Gastroesophageal sphincter (tissue), 4 donors: ENCODE measurements around the gene CMC2. TPM values are rescaled to one million over a fixed set of nuclear protein-coding genes. Genes with fewer than 3 reads are reported as not detected.

Source experiments
- ATAC-seq: fragments of 150-250 bp; one replicate; pipeline ENCODE4 v1.9.1; 2016; ENCODE audit warnings: mild to moderate bottlenecking, moderate library complexity
- H3K27ac ChIP-seq, 4 donors: fragments of 200-600 bp; sonication (generic) in 3 of 4; 1 replicate in 3 of 4; 2 replicates in 1 of 4; pipeline ENCODE4 v1.5.1; 2016 to 2019
- H3K27me3 ChIP-seq: fragments of 200-600 bp; sonication (generic); one replicate; pipeline ENCODE4 v1.5.1; 2019
- H3K36me3 ChIP-seq, 2 donors: fragments of 200-600 bp; sonication (generic); one replicate each; pipeline ENCODE4 v1.5.1; 2019; ENCODE audit warnings: control low read depth in 1 of 2
- H3K4me1 ChIP-seq, 3 donors: fragments of 200-600 bp; sonication (generic); 1 replicate in 2 of 3; 2 replicates in 1 of 3; pipeline ENCODE4 v1.5.1; 2016 to 2019; ENCODE audit warnings: control low read depth in 2 of 3
- H3K4me3 ChIP-seq, 2 donors: fragments of 200-600 bp; sonication (generic); one replicate each; pipeline ENCODE4 v1.5.1; 2019; ENCODE audit warnings: mild to moderate bottlenecking in 1 of 2, moderate library complexity in 1 of 2
- H3K9me3 ChIP-seq, 3 donors: fragments of 200-600 bp; sonication (generic); one replicate each; pipeline ENCODE4 v1.5.1; 2017 to 2019; ENCODE audit warnings: control low read depth in 2 of 3
- CTCF ChIP-seq, 4 experiments: fragments of 200-600 bp in 2 of 4; fragments of 450-650 bp in 2 of 4; sonication (generic) in 1 of 4; IDR thresholded peaks; one replicate each; pipeline ENCODE4 v1.5.1; 2017 to 2019; ENCODE audit warnings: antibody characterized with exemption in 4 of 4, mild to moderate bottlenecking in 2 of 4, moderate library complexity in 2 of 4
- EP300 ChIP-seq: sonication (generic); formaldehyde crosslinking; IDR thresholded peaks from one replicate; pipeline ENCODE4 v1.6.1; 2017; ENCODE audit warnings: antibody characterized with exemption, mild to moderate bottlenecking
- POLR2A ChIP-seq, 2 donors: fragments of 450-650 bp; IDR thresholded peaks; one replicate each; pipeline ENCODE4 v1.6.1; 2017; ENCODE audit warnings: antibody characterized with exemption in 2 of 2, mild to moderate bottlenecking in 2 of 2, moderate library complexity in 1 of 2
- POLR2AphosphoS5 ChIP-seq: sonication (generic); formaldehyde crosslinking; IDR thresholded peaks from one replicate; pipeline ENCODE4 v1.6.1; 2017; ENCODE audit warnings: antibody characterized with exemption
- WGBS, 2 donors: methylation state at CpG; one replicate each; pipeline ENCODE4 v1.1.5; 2018; ENCODE audit warnings: low coverage in 1 of 2; 5-methylcytosine and 5-hydroxymethylcytosine counted together
- total RNA-seq, 4 donors: library from RNA; depleted of rRNA; stranded (reverse); fragments of >200 nt; gene quantifications; one replicate each; pipeline ENCODE4 v1.1.0, GENCODE V29; 2016

Gene CMC2
- total RNA-seq, 4 donors from 2014 or later = 13.7 to 64.0 (median 38.2) TPM

- H3K4me3 ChIP-seq = peak overlapping the region; percentile 46 to 54
- no peaks in the 10 kb centered on the region for H3K36me3 ChIP-seq
- ATAC-seq = peak; percentile 80
- peaks cover 0 to 21% (median 11%) of the 10 kb centered on the region in 3 donors for H3K4me1 ChIP-seq
- H3K27me3 ChIP-seq = no peaks in the 10 kb centered on the region
- TF ChIP-seq CTCF (IDR thresholded peaks at IDR 0.05) (peak in 2 of 4 experiments; percentile 18 to 33), POLR2AphosphoS5 (no peak)
- H3K27ac ChIP-seq = peak overlapping the region; percentile 8 to 89 (median 86)
- 0 to 3% methylated on average over 15 to 21 of the region's 67 CpGs for WGBS, 2 donors
- H3K9me3 ChIP-seq = no peaks in the 10 kb centered on the region
Observed at GRCh38 chr16:80931801-80932707, 74.6 kb downstream of the CMC2 start.

- Histone ChIP-seq H3K9me3 (no peaks in the 10 kb centered on the region), H3K27ac (no peak overlapping the region), H3K36me3 (no peaks in the 10 kb centered on the region), H3K4me1 (no peaks in the 10 kb centered on the region), H3K27me3 (no peaks in the 10 kb centered on the region), H3K4me3 (no peak overlapping the region)
- WGBS, 2 donors = 21 to 50% methylated on average over 1 to 8 of the region's 8 CpGs
- ATAC-seq = no peak
- TF ChIP-seq CTCF (IDR thresholded peaks at IDR 0.05) (peak in 2 of 4 experiments; percentile 28 to 53), POLR2AphosphoS5 (no peak), POLR2A (IDR thresholded peaks at IDR 0.05) (no peak), EP300 (no peak)
Observed at GRCh38 chr16:80924372-80924978, 82.2 kb downstream of the CMC2 start.

GRCh38 chr16:80923356-80923755, 83.3 kb downstream of the CMC2 start:
- H3K27ac ChIP-seq = no peak overlapping the region
- no peak overlapping the region for H3K4me3 ChIP-seq
- H3K27me3 ChIP-seq = peaks cover 4% of the 10 kb centered on the region
- WGBS, 2 donors = 93 to 99% methylated on average over 4 of the region's 4 CpGs
- H3K9me3 ChIP-seq = no peaks in the 10 kb centered on the region
- TF ChIP-seq POLR2A (IDR thresholded peaks at IDR 0.05) (no peak), EP300 (no peak), POLR2AphosphoS5 (no peak), CTCF (IDR thresholded peaks at IDR 0.05) (no peak)
- no peaks in the 10 kb centered on the region for H3K4me1 ChIP-seq
- no peaks in the 10 kb centered on the region for H3K36me3 ChIP-seq
- ATAC-seq = no peak

Other genes starting within 250 kb of the CMC2 start
- 10 to 100 TPM in 1 of 4 donors, 1 to 10 TPM in 2, under 1 TPM in 1; 0.78 to 11.7 (median 3.2) TPM for gene CDYL2, start 202.3 kb downstream of the CMC2 start, total RNA-seq
- 1 to 10 TPM; 4.3 to 8.4 (median 6.5) TPM for gene CENPN, start 329 bp upstream of the CMC2 start, total RNA-seq
- 10 to 100 TPM; 31.2 to 37.3 (median 35.0) TPM for gene ATMIN, start 29.0 kb upstream of the CMC2 start, total RNA-seq
- gene C16orf46, start 70.4 kb upstream of the CMC2 start, total RNA-seq = 1 to 10 TPM in 1 of 4 donors, under 1 TPM in 2, not detected in 1; 0.42 to 3.9 (median 0.62) TPM
- 10 to 100 TPM; 11.8 to 22.4 (median 12.8) TPM for gene GCSH, start 89.5 kb upstream of the CMC2 start, total RNA-seq
- under 1 TPM in 2 of 4 donors, not detected in 2; 0.12 to 0.27 TPM for gene BCO1, start 231.8 kb upstream of the CMC2 start, total RNA-seq